Thoracic aorta (tissue), 2 donors: ENCODE measurements around the gene TLR8. TPM values are rescaled to one million over a fixed set of nuclear protein-coding genes. Genes with fewer than 3 reads are reported as not detected.
"Not testable (repeated sequence)": the region's sequence is repeated elsewhere in the genome, so short reads cannot be mapped to it uniquely, and the experiment has no call there.

ENCODE experiments used
- ATAC-seq: fragments of 150-250 bp; one replicate; pipeline ENCODE4 v1.8.0; 2017; ENCODE audit warnings: low read depth; ENCODE audit not compliant: insufficient number of reproducible peaks, low FRiP score
- DNase-seq: peaks from one replicate; pipeline ENCODE4 v3.0.0-alpha.2; 2020; ENCODE audit warnings: low spot score
- H3K27ac ChIP-seq, 2 donors: fragments of 200-600 bp; sonication (generic); 1 replicate in 1 of 2; 2 replicates in 1 of 2; pipeline ENCODE4 v1.5.1; 2016; ENCODE audit warnings: mild to moderate bottlenecking in 2 of 2, moderate library complexity in 2 of 2
- H3K27me3 ChIP-seq: fragments of 200-600 bp; sonication (generic); replicated peaks from 2 replicates; pipeline ENCODE4 v1.6.0; 2016; ENCODE audit warnings: mild to moderate bottlenecking; ENCODE audit not compliant: insufficient read depth
- H3K36me3 ChIP-seq: fragments of 200-600 bp; sonication (generic); one replicate; pipeline ENCODE4 v1.5.1; 2016
- H3K4me1 ChIP-seq, 2 donors: fragments of 200-600 bp; sonication (generic); 1 replicate in 1 of 2; 2 replicates in 1 of 2; pipeline versions ENCODE4 v1.5.1 to v1.6.0; 2016; ENCODE audit warnings: low read depth in 2 of 2, mild to moderate bottlenecking in 1 of 2; ENCODE audit not compliant: control insufficient read depth in 1 of 2
- H3K4me3 ChIP-seq: fragments of 200-600 bp; sonication (generic); 2 replicates; pipeline ENCODE4 v1.5.1; 2016; ENCODE audit warnings: mild to moderate bottlenecking
- H3K9me3 ChIP-seq: fragments of 200-600 bp; sonication (generic); 2 replicates; pipeline ENCODE4 v1.5.1; 2016
- CTCF ChIP-seq: fragments of 200-600 bp; sonication (generic); IDR thresholded peaks from one replicate; pipeline ENCODE4 v1.5.1; 2019; ENCODE audit warnings: antibody characterized with exemption
- total RNA-seq, 2 donors: library from RNA; depleted of rRNA; stranded (reverse); fragments of >200 nt; gene quantifications; one replicate each; pipeline versions ENCODE4 v1.1.0 to v1.2.3, GENCODE V29; 2016

Gene TLR8
- total RNA-seq, 2 donors from 2014 or later: 3.4 to 6.1 TPM

DNA sequence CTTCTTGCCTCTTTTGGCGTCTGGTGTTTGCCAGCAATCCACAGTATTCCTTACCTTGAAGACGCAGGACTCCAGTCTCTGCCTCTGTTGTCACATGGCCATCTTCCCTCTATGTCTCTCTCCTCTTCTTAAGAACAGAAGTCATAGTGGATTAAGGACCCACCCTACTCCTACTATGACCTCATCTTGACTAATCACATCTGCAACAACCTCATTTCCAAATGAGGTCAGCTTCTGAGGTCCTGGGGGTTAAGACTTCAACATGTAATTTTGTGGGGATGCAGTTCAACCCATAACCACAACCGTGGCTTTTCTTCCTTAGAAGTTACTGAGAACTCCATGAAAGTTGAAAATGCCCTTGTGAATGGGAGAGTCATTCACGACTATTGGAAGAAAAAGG is 23.3 kb downstream of the TLR8 start:
- Histone ChIP-seq H3K9me3 (no peaks in the 10 kb centered on the region), H3K27me3 (no peaks in the 10 kb centered on the region), H3K36me3 (no peaks in the 10 kb centered on the region), H3K27ac (no peak overlapping the region), H3K4me3 (no peak overlapping the region), H3K4me1 (no peaks in the 10 kb centered on the region)
- ATAC-seq: no peak
- DNase-seq: no peak
- TF ChIP-seq CTCF: no peak

GRCh38 chrX:12930150-12930549 is 23.7 kb downstream of the TLR8 start:
- Histone ChIP-seq H3K36me3 (no peaks in the 10 kb centered on the region), H3K27me3 (no peaks in the 10 kb centered on the region), H3K4me3 (no peak overlapping the region), H3K27ac (no peak overlapping the region), H3K4me1 (no peaks in the 10 kb centered on the region), H3K9me3 (no peaks in the 10 kb centered on the region)
- ATAC-seq (no peak), DNase-seq (no peak)
- no peak for TF ChIP-seq CTCF

GRCh38 chrX:12932244-12932643 is 25.8 kb downstream of the TLR8 start:
- TF ChIP-seq CTCF: no peak
- Histone ChIP-seq H3K4me3 (no peak overlapping the region), H3K27me3 (no peaks in the 10 kb centered on the region), H3K9me3 (no peaks in the 10 kb centered on the region), H3K36me3 (no peaks in the 10 kb centered on the region), H3K4me1 (no peaks in the 10 kb centered on the region), H3K27ac (no peak overlapping the region)
- no peak for ATAC-seq
- no peak for DNase-seq

DNA sequence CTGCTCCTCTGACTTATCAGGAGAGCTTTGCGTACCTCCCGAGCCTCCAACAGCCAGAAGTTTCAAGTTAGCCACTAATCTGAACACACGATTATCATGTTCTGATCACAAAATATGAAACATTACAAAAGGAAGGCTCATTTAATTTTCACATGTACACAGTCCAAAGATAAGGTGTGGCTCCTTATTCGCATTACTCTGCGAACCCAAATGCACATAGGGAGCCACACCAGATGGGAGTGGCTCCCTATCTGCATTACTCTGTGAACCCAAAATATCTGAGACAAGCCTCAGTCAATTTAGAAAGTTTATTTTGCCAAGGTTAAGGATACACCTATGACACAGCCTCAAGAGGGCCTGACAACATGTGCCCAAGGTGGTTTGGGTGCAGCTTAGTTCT is 28.4 kb downstream of the TLR8 start:
- no peak overlapping the region for H3K4me3 ChIP-seq
- no peaks in the 10 kb centered on the region for H3K27me3 ChIP-seq
- no peaks in the 10 kb centered on the region for H3K4me1 ChIP-seq
- TF ChIP-seq CTCF: no peak
- ATAC-seq (no peak), DNase-seq (no peak)
- H3K9me3 ChIP-seq: no peaks in the 10 kb centered on the region
- no peaks in the 10 kb centered on the region for H3K36me3 ChIP-seq
- no peak overlapping the region for H3K27ac ChIP-seq

- no peak overlapping the region for H3K27ac ChIP-seq
- H3K27me3 ChIP-seq: no peaks in the 10 kb centered on the region
- ATAC-seq (no peak), DNase-seq (no peak)
- no peak overlapping the region for H3K4me3 ChIP-seq
- TF ChIP-seq CTCF: no peak
- H3K36me3 ChIP-seq: no peaks in the 10 kb centered on the region
- no peaks in the 10 kb centered on the region for H3K9me3 ChIP-seq
- H3K4me1 ChIP-seq: no peaks in the 10 kb centered on the region
Observed at GRCh38 chrX:12936947-12937346, 30.5 kb downstream of the TLR8 start.

DNA sequence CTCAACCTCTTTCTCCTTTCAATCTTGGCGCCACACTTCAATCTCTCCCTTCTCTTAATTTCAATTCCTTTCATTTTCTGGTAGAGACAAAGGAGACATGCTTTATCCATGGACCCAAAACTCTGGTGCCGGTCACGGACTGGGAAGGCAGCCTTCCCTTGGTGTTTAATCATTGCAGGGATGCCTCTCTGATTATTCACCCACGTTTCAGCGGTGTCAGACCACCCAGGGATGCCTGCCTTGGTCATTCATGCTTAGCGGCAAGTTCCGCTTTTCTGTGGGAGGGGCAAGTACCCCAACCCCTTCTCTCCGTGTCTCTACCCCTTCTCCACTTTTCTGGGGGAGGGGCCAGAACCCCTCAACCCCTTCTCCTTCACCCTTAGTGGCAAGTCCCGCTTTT is 34.1 kb downstream of the TLR8 start:
- not testable (repeated sequence) for H3K36me3 ChIP-seq, H3K27ac ChIP-seq, DNase-seq, H3K4me3 ChIP-seq, ATAC-seq, H3K9me3 ChIP-seq, H3K27me3 ChIP-seq, H3K4me1 ChIP-seq

DNA sequence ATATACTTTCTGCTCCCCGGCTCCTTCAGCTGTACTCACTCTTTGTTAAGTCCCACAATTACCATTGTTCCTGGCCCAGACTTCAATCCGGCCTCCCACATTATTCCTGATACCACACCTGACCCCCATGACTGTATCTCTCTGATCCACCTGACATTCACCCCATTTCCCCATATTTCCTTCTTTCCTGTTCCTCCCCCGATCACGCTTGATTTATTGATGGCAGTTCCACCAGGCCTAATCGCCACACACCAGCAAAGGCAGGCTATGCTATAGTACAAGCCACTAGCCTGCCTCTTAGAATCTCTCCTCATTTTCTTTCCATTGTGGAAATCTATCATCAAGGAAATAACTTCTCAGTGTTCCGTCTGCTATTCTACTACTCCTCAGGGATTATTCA is 37.2 kb downstream of the TLR8 start:
- not testable (repeated sequence) for ATAC-seq, H3K36me3 ChIP-seq, H3K27ac ChIP-seq, H3K4me3 ChIP-seq, H3K4me1 ChIP-seq, DNase-seq, H3K27me3 ChIP-seq, H3K9me3 ChIP-seq

DNA sequence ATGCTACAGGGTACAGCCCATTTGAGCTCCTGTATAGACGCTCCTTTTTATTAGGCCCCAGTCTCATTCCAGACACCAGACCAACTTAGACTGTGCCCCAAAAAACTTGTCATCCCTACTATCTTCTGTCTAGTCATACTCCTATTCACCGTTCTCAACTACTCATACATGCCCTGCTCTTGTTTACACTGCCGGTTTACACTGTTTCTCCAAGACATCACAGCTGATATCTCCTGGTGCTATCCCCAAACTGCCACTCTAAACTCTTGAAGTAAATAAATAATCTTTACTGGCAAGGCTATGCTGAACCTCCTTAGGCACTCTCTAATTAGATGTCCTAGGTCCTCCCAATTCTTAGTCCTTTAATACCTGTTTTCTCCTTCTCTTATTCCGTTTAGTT is 38.0 kb downstream of the TLR8 start:
- H3K4me3 ChIP-seq, H3K36me3 ChIP-seq, ATAC-seq, H3K9me3 ChIP-seq, H3K4me1 ChIP-seq, H3K27me3 ChIP-seq, DNase-seq, H3K27ac ChIP-seq: not testable (repeated sequence)
